Stomach smooth muscle (tissue), 2 donors: Measurements from ENCODE around the gene IL1R2.

Experiments
- H3K27ac ChIP-seq: one replicate; pipeline ENCODE4 v1.7.0; 2013; ENCODE audit warnings: mild to moderate bottlenecking, low read length, inconsistent platforms
- H3K27me3 ChIP-seq, 2 donors: one replicate each; pipeline ENCODE4 v1.7.0; 2013; ENCODE audit warnings: low read length in 2 of 2; ENCODE audit not compliant: insufficient read depth in 2 of 2, control insufficient read depth in 1 of 2
- H3K36me3 ChIP-seq, 2 donors: one replicate each; pipeline ENCODE4 v1.7.0; 2013; ENCODE audit warnings: low read length in 2 of 2; ENCODE audit not compliant: control insufficient read depth in 2 of 2, insufficient read depth in 2 of 2
- H3K4me1 ChIP-seq: one replicate; pipeline ENCODE4 v1.7.0; 2013; ENCODE audit warnings: low read length; ENCODE audit not compliant: control insufficient read depth, insufficient read depth
- H3K4me3 ChIP-seq, 2 donors: one replicate each; pipeline ENCODE4 v1.7.0; 2013; ENCODE audit warnings: low read length in 2 of 2
- H3K9ac ChIP-seq, 2 donors: one replicate each; pipeline ENCODE4 v1.7.0; 2013; ENCODE audit warnings: low read length in 2 of 2, mild to moderate bottlenecking in 1 of 2
- H3K9me3 ChIP-seq, 2 donors: one replicate each; pipeline ENCODE4 v1.7.0; 2013; ENCODE audit warnings: low read length in 2 of 2; ENCODE audit not compliant: control insufficient read depth in 2 of 2
- donor health status: healthy.
- donor health status: Pancreatic carcinoma.

The IL1R2 gene

DNA sequence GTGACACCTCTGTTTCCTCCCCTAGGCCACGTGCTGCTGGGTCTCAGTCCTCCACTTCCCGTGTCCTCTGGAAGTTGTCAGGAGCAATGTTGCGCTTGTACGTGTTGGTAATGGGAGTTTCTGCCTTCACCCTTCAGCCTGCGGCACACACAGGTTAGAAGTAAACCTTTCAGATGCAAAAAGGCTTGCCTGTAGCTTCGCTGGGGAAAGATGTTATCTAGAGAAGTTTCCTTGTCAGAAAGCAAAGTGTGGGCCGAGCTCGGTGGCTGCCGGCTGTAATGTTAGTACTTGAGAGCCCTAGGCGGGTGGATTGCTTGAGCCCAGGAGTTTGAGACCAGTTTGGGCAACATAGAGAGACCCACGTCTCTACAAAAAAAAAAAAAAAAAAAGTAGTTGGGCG, 16.7 kb downstream of the IL1R2 start:
- Histone ChIP-seq H3K27me3 (peaks cover 0 to 2% of the 10 kb centered on the region in 2 donors), H3K9ac (no peak overlapping the region), H3K36me3 (no peaks in the 10 kb centered on the region), H3K27ac (no peak overlapping the region), H3K9me3 (peaks cover 0 to 2% of the 10 kb centered on the region in 2 donors), H3K4me1 (peaks cover 3% of the 10 kb centered on the region), H3K4me3 (no peak overlapping the region)

DNA sequence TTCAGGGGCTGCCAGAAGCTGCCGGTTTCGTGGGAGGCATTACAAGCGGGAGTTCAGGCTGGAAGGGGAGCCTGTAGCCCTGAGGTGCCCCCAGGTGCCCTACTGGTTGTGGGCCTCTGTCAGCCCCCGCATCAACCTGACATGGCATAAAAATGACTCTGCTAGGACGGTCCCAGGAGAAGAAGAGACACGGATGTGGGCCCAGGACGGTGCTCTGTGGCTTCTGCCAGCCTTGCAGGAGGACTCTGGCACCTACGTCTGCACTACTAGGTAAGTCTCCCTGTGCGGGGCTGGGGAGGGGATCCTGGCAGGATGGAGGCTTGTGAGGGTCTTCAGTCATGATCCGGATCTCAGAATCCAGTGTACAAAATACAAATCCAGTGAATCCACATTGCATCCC, 17.8 kb downstream of the IL1R2 start:
- no peak overlapping the region for H3K4me3 ChIP-seq
- H3K27me3 ChIP-seq: peaks cover 0 to 2% of the 10 kb centered on the region in 2 donors
- H3K36me3 ChIP-seq: no peaks in the 10 kb centered on the region
- no peak overlapping the region for H3K9ac ChIP-seq
- H3K27ac ChIP-seq: no peak overlapping the region
- peaks cover 2 to 3% of the 10 kb centered on the region in 2 donors for H3K9me3 ChIP-seq
- peaks cover 3% of the 10 kb centered on the region for H3K4me1 ChIP-seq

DNA sequence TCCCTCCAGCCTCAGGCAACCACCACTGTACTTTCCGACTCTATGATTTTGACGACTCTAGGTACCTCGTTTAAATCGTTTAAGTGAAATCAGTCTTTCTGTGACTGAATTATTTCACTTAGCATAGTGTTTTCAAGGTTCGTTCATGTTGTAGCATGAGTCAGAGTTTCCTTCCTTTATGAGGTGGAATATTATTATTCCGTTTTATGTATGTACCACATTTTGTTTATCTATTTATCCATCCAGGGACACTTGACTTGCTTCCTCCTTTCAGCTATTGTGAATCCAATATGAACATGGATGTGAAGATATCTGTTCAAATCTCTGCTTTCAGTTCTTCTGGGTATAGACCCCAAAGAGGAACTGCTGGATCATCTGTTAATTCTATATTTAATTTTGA, 19.1 kb downstream of the IL1R2 start:
- Histone ChIP-seq H3K9me3 (peaks cover 2 to 3% of the 10 kb centered on the region in 2 donors), H3K27ac (no peak overlapping the region)

DNA sequence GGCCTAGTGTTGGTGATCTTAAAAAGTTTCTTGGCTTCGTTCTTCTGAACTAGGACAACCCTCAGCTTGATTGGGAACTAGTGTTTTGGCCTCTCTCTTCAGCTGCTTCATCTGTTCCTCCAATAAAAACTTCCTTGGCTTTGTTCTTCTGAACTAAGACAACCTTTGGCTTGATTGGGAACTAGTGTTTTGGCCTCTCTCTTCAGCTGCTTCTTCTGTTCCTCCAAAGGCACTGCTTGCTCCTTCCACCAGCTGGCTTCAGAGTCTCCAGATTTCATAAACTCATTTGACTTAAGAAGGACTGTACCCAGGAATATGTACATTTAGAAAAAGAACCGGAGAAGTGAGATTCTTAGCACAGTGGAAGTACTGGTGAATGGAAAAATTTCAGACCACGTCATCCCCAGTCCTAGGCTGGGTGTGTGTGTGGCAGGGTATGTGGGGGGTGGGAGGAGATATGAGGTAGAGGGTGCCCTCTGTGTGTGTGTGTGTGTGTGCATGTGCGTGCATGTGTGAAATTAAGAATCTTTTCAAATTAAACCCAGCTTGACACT, 20.4 kb downstream of the IL1R2 start:
- Histone ChIP-seq H3K9ac (no peak overlapping the region), H3K9me3 (peaks cover 2 to 3% of the 10 kb centered on the region in 2 donors), H3K4me1 (no peaks in the 10 kb centered on the region), H3K27me3 (no peaks in the 10 kb centered on the region), H3K27ac (no peak overlapping the region), H3K4me3 (no peak overlapping the region), H3K36me3 (no peaks in the 10 kb centered on the region)

More for the DNA sequence above, 19.1 kb downstream of the IL1R2 start:
- H3K9ac ChIP-seq: no peak overlapping the region
- H3K36me3 ChIP-seq: no peaks in the 10 kb centered on the region
- H3K27me3 ChIP-seq: no peaks in the 10 kb centered on the region
- no peaks in the 10 kb centered on the region for H3K4me1 ChIP-seq
- no peak overlapping the region for H3K4me3 ChIP-seq

DNA sequence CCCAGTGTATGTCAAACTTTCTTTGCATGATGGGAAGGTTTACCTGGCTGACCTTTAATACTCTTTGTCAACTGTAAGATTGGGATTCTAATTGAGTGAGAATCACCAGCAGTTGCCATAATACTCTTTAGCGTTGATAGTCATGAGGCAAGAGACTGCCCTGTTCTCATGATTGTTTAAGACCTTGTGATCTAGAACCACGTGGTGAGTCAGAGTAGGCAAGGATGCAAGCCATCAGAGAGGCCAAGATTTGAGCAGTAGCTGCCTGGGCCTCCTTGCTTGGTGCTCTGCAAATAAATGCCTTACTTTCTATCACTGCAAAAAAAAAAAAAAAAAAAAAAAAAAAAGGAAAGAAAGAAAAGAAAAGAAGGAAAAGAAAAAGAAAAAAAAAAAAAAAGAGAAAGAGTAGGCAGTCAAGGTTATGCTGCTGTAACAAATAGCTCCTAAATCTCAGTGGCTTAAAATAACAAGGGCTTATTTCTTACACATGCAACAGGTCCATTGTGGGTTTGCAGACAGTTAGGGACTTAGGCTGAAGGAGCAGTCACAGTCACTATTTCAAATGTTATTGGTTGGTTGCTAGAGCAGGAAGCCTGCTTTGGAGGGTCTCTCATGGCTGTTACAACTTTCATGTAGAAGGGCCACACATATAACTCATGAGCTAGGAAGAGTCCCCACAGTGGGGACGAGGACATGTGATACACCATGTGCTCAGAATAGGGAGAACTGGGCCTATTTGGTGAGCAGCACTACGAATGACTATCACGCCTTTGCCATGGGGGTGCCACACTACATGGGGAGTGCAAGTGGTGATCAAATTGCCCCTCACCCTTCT, 21.7 kb downstream of the IL1R2 start:
- Histone ChIP-seq H3K4me1 (no peaks in the 10 kb centered on the region), H3K27ac (no peak overlapping the region), H3K4me3 (no peak overlapping the region), H3K27me3 (no peaks in the 10 kb centered on the region), H3K9me3 (peaks cover 2 to 3% of the 10 kb centered on the region in 2 donors), H3K9ac (no peak overlapping the region), H3K36me3 (no peaks in the 10 kb centered on the region)

DNA sequence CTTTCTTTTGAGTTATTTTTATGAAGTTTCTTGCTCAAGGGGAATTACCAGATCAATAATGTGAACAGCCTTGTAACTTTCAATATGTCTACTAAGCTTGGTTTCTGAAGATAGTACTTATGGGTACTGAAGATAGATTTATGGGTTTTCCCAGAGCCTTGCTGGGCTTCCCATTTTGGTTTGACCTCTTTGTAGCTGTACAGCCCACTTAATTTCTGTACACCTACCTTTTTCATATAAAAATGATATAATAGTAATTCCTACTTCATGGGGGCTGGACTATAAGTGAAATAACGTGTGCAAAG, 22.2 kb downstream of the IL1R2 start:
- no peaks in the 10 kb centered on the region for H3K27me3 ChIP-seq
- no peak overlapping the region for H3K27ac ChIP-seq
- peaks cover 2 to 3% of the 10 kb centered on the region in 2 donors for H3K9me3 ChIP-seq
- H3K4me3 ChIP-seq: no peak overlapping the region
- H3K36me3 ChIP-seq: no peaks in the 10 kb centered on the region
- no peak overlapping the region for H3K9ac ChIP-seq
- H3K4me1 ChIP-seq: no peaks in the 10 kb centered on the region

DNA sequence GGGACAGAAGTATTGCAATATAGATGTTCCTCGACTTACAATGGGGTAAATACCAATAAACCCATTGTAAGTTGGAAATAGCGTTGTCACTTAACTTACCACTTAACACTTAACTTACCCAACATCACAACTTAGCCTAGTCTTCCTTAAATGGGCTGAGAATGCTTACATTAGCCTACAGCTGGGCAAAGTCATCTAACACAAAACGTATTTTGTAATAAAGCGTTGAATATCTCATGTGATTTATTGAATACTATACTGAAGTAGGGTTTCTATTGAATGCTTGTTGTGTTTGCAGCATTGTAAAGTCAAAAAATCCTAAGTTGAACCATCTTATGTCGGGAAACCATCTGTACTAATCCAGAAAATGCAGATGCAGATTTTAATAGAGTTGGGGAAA, 23.6 kb downstream of the IL1R2 start:
- H3K9me3 ChIP-seq: peaks cover 2 to 3% of the 10 kb centered on the region in 2 donors
- no peak overlapping the region for H3K4me3 ChIP-seq
- no peak overlapping the region for H3K9ac ChIP-seq
- no peaks in the 10 kb centered on the region for H3K27me3 ChIP-seq
- H3K27ac ChIP-seq: no peak overlapping the region
- H3K4me1 ChIP-seq: no peaks in the 10 kb centered on the region
- no peaks in the 10 kb centered on the region for H3K36me3 ChIP-seq

DNA sequence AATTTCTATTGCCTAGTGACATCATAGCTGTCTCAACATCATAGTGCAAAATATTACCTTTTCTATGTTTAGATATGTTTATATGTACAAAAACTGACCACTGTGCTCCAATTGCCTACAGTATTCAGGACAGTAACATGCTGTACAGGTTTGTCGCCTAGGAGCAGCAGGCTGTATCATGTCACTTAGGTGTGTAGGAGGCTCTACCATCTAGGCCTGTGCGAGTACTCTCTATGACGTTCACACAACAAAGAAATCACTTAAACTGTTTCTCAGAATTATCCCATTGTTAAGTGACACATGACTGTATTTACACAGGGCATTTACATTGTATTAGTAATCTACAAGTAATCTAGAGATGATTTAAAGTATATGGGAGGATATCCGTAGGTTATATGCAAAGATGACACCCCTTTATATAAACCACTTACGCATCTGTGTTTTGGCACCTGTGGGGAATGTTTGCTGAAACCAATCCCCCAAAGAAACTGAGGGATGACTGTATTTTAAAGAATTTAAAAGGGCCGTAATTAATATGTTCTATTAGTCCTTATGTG, 24.7 kb downstream of the IL1R2 start:
- Histone ChIP-seq H3K4me3 (no peak overlapping the region), H3K4me1 (peaks cover 5% of the 10 kb centered on the region), H3K27ac (no peak overlapping the region), H3K27me3 (no peaks in the 10 kb centered on the region), H3K9me3 (peaks cover 2 to 3% of the 10 kb centered on the region in 2 donors), H3K36me3 (no peaks in the 10 kb centered on the region), H3K9ac (no peak overlapping the region)

DNA sequence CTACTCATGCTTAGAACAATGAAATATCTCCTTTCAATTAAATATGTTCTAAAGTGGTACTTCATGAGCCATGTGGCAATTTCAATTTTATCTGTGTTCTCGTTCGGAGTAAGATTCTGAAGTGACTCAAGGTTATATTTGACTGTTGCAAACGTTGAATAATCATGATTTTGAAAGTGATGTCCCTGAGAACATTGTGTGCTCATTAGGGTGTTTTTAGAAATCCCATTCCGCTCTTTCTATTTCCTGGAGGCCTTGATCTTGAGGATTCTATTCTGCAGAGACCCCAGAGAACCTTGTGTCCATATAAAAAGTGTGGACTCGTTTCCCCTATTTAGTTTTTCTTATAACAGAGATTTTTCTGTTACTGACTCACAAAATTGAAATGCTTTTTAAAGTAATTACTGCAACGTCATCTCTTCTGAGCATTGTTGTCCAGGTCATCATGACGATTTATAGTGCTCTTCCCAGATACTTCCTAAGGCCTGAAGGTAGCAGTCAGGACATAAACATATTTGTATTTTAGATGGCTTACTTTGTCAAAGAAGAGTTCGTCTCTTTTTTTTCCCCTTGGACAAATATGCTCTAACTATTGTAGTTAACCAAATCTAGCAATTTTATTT, 27.2 kb downstream of the IL1R2 start:
- Histone ChIP-seq H3K9ac (no peak overlapping the region), H3K4me1 (peaks cover 5% of the 10 kb centered on the region), H3K27me3 (no peaks in the 10 kb centered on the region), H3K4me3 (no peak overlapping the region), H3K27ac (no peak overlapping the region), H3K9me3 (no peaks in the 10 kb centered on the region), H3K36me3 (no peaks in the 10 kb centered on the region)

DNA sequence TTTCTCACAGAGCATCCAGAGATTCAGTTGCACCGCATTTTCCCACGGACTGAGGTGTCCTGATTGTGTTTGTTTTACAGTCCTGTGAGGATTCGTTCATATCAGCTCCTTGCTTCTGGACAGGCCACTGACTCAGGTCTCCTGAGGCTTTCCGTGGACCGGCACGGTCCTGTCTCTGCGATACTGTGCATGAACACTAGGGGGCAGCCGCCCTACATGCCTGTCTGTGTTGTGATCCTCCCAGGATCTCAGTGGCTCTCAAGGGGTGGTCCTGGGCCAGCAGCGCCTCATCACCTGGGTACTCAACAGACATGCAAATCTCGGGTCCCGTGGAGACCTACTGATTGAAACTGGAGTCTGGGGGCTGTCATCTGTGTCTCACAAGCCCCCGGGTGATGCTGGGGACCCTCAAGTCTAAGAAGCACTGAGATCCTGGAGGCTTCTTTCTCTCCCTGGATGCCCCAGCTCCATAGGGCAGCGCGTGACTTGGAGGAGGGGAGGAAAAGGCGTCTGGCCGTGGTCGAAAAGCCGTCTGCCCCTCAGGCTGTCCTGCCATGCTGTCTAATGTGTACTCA, 28.9 kb downstream of the IL1R2 start:
- Histone ChIP-seq H3K4me3 (no peak overlapping the region), H3K36me3 (no peaks in the 10 kb centered on the region), H3K9ac (no peak overlapping the region), H3K27ac (no peak overlapping the region), H3K4me1 (peaks cover 5% of the 10 kb centered on the region), H3K27me3 (no peaks in the 10 kb centered on the region), H3K9me3 (no peaks in the 10 kb centered on the region)
